CD8-positive, alpha-beta memory T cell (primary cell): ENCODE measurements around the gene BLM. TPM values are rescaled to one million over a fixed set of nuclear protein-coding genes. Genes with fewer than 3 reads are reported as not detected.

ENCODE experiments used
- CTCF ChIA-PET: fragments of 350-600 bp; sonication (Branson Sonifier 250); formaldehyde crosslinking; loops from one replicate; lab custom pipeline; 2021; ENCODE audit warnings: antibody characterized with exemption; lab: Charles Lee
- POLR2A ChIA-PET: fragments of 350-600 bp; sonication (Branson Sonifier 250); formaldehyde crosslinking; loops from one replicate; lab custom pipeline; 2021; ENCODE audit warnings: antibody characterized with exemption; lab: Charles Lee
- DNase-seq, 5 donors: peaks; one replicate each; pipeline versions ENCODE4 v3.0.0 to v3.0.0-alpha.2; 2020 to 2022; ENCODE audit warnings: mixed read lengths in 1 of 5
- H3K27ac ChIP-seq: one replicate; pipeline ENCODE4 v1.7.0; 2013; ENCODE audit warnings: low read depth, mild to moderate bottlenecking, low read length, moderate library complexity
- H3K27me3 ChIP-seq: 2 replicates; pipeline ENCODE4 v1.7.0; 2013; ENCODE audit warnings: low read length, mild to moderate bottlenecking; ENCODE audit not compliant: insufficient read depth, poor library complexity, severe bottlenecking
- H3K36me3 ChIP-seq: 2 replicates; pipeline ENCODE4 v1.7.0; 2013; ENCODE audit warnings: mild to moderate bottlenecking, low read length, moderate library complexity; ENCODE audit not compliant: insufficient read depth
- H3K4me1 ChIP-seq: 2 replicates; pipeline ENCODE4 v1.7.0; 2013; ENCODE audit warnings: mild to moderate bottlenecking, low read length, moderate library complexity; ENCODE audit not compliant: insufficient read depth
- H3K4me3 ChIP-seq: 2 replicates; pipeline ENCODE4 v1.7.0; 2013; ENCODE audit warnings: mild to moderate bottlenecking, low read length
- H3K9me3 ChIP-seq: 2 replicates; pipeline ENCODE4 v1.7.0; 2013; ENCODE audit warnings: mild to moderate bottlenecking, low read length
- H3K27ac Mint-ChIP-seq, 8 donors: one replicate each; pipeline ENCODE4 v1.8.0; 2020 to 2021; ENCODE audit warnings: mixed read lengths in 8 of 8, mild to moderate bottlenecking in 6 of 8, inconsistent platforms in 3 of 8, moderate library complexity in 3 of 8
- H3K27me3 Mint-ChIP-seq, 2 donors: one replicate each; pipeline ENCODE4 v1.8.0; 2020 to 2021; ENCODE audit warnings: mixed read lengths in 2 of 2, mild to moderate bottlenecking in 1 of 2, moderate library complexity in 1 of 2
- H3K36me3 Mint-ChIP-seq, 3 donors: one replicate each; pipeline ENCODE4 v1.8.0; 2020 to 2021; ENCODE audit warnings: mixed read lengths in 3 of 3, inconsistent platforms in 1 of 3, mild to moderate bottlenecking in 1 of 3
- H3K4me1 Mint-ChIP-seq, 3 donors: one replicate each; pipeline ENCODE4 v1.8.0; 2020 to 2021; ENCODE audit warnings: mixed read lengths in 3 of 3, inconsistent platforms in 1 of 3, mild to moderate bottlenecking in 1 of 3
- H3K4me3 Mint-ChIP-seq, 7 donors: one replicate each; pipeline ENCODE4 v1.8.0; 2020 to 2021; ENCODE audit warnings: mixed read lengths in 7 of 7, mild to moderate bottlenecking in 6 of 7, moderate library complexity in 4 of 7, inconsistent platforms in 2 of 7
- H3K9me3 Mint-ChIP-seq, 5 donors: one replicate each; pipeline ENCODE4 v1.8.0; 2020 to 2022; ENCODE audit warnings: mixed read lengths in 5 of 5, mild to moderate bottlenecking in 3 of 5, moderate library complexity in 2 of 5, inconsistent platforms in 1 of 5
- polyA plus RNA-seq: library from polyadenylated mRNA; unstranded; fragments of 300-500 nt; fragmentation: Illumina TruSeq; gene quantifications from one replicate; pipeline ENCODE4 v1.2.3, GENCODE V29; 2021
- total RNA-seq, 2 experiments: library from RNA; stranded (reverse); gene quantifications; one replicate each; pipeline ENCODE4 v1.2.3, GENCODE V29; 2021

BLM gene
- total and polyA plus RNA-seq, 3 experiments from 2014 or later, result 5.8 to 37.6 (median 37.0) TPM

- Histone ChIP-seq H3K9me3 (no peaks in the 10 kb centered on the region), H3K36me3 (no peaks in the 10 kb centered on the region), H3K27me3 (no peaks in the 10 kb centered on the region), H3K4me1 (no peaks in the 10 kb centered on the region), H3K27ac (no peak overlapping the region), H3K4me3 (no peak overlapping the region)
- Mint-ChIP-seq H3K27ac (no peak overlapping the region), H3K4me3 (no peak overlapping the region), H3K4me1 (peaks cover 0 to under 1% (median under 1%) of the 10 kb centered on the region in 3 donors), H3K36me3 (peaks cover 0 to 17% (median 4%) of the 10 kb centered on the region in 3 donors), H3K27me3 (no peaks in the 10 kb centered on the region), H3K9me3 (no peaks in the 10 kb centered on the region)
- no peak for DNase-seq
- CTCF ChIA-PET, result no interaction called here
- POLR2A ChIA-PET, result no interaction called here
Measured at GRCh38 chr15:90801803-90802202, 84.7 kb downstream of the BLM start.

GRCh38 chr15:90807074-90807785 is 90.1 kb downstream of the BLM start:
- Histone ChIP-seq H3K4me1 (no peaks in the 10 kb centered on the region), H3K9me3 (no peaks in the 10 kb centered on the region), H3K27ac (no peak overlapping the region), H3K4me3 (no peak overlapping the region), H3K27me3 (no peaks in the 10 kb centered on the region), H3K36me3 (no peaks in the 10 kb centered on the region)
- ChIA-PET POLR2A (no interaction called here), CTCF (interaction anchor here (1.3 to 1.7 kb wide), 2 partner anchors 16 to 79 kb away, joined by 3 to 7 read pairs; no protein-coding TSS in a partner anchor)
- Mint-ChIP-seq H3K9me3 (no peaks in the 10 kb centered on the region), H3K4me3 (no peak overlapping the region), H3K27ac (peak overlapping the region in 5 of 8 donors; percentile 54 to 89 (median 75)), H3K4me1 (peaks cover 4 to 17% (median 13%) of the 10 kb centered on the region in 3 donors), H3K36me3 (peaks cover 0 to 32% (median 5%) of the 10 kb centered on the region in 3 donors), H3K27me3 (no peaks in the 10 kb centered on the region)
- DNase-seq, result no peak

GRCh38 chr15:90807786-90808086 is 90.6 kb downstream of the BLM start:
- DNase-seq, result no peak
- no peaks in the 10 kb centered on the region for H3K9me3 Mint-ChIP-seq
- Histone ChIP-seq H3K27me3 (no peaks in the 10 kb centered on the region), H3K4me1 (no peaks in the 10 kb centered on the region), H3K27ac (no peak overlapping the region), H3K9me3 (no peaks in the 10 kb centered on the region), H3K36me3 (no peaks in the 10 kb centered on the region), H3K4me3 (no peak overlapping the region)
- peaks cover 0 to 34% (median 9%) of the 10 kb centered on the region in 3 donors for H3K36me3 Mint-ChIP-seq
- no peak overlapping the region for H3K4me3 Mint-ChIP-seq
- ChIA-PET POLR2A (interaction anchor here (1.0 kb wide), 1 partner anchor 10 kb away, joined by 3 read pairs; no protein-coding TSS in a partner anchor), CTCF (interaction anchor here (1.3 to 1.7 kb wide), 2 partner anchors 16 to 78 kb away, joined by 3 to 7 read pairs; no protein-coding TSS in a partner anchor)
- no peaks in the 10 kb centered on the region for H3K27me3 Mint-ChIP-seq
- H3K4me1 Mint-ChIP-seq, result peaks cover 4 to 22% (median 17%) of the 10 kb centered on the region in 3 donors
- H3K27ac Mint-ChIP-seq, result peak overlapping the region in 3 of 8 donors; percentile 1 to 89 (median 82)

- no peak overlapping the region for H3K27ac ChIP-seq
- Mint-ChIP-seq H3K4me1 (peaks cover 5 to 25% (median 23%) of the 10 kb centered on the region in 3 donors), H3K27ac (peak overlapping the region in 2 of 8 donors; percentile 3 to 50), H3K4me3 (no peak overlapping the region), H3K27me3 (no peaks in the 10 kb centered on the region), H3K36me3 (peaks cover 0 to 34% (median 13%) of the 10 kb centered on the region in 3 donors), H3K9me3 (no peaks in the 10 kb centered on the region)
- no peaks in the 10 kb centered on the region for H3K36me3 ChIP-seq
- ChIA-PET CTCF (no interaction called here), POLR2A (interaction anchor here (1.0 kb wide), 1 partner anchor 9 kb away, joined by 3 read pairs; no protein-coding TSS in a partner anchor)
- H3K4me3 ChIP-seq, result no peak overlapping the region
- no peaks in the 10 kb centered on the region for H3K27me3 ChIP-seq
- peaks cover 2% of the 10 kb centered on the region for H3K4me1 ChIP-seq
- no peaks in the 10 kb centered on the region for H3K9me3 ChIP-seq
- no peak for DNase-seq
Measured at GRCh38 chr15:90808517-90809235, 91.5 kb downstream of the BLM start.

GRCh38 chr15:90809536-90809935 is 92.4 kb downstream of the BLM start:
- peaks cover 9 to 33% (median 28%) of the 10 kb centered on the region in 3 donors for H3K4me1 Mint-ChIP-seq

GRCh38 chr15:90810354-90810753 is 93.2 kb downstream of the BLM start:
- Mint-ChIP-seq H3K27me3 (no peaks in the 10 kb centered on the region), H3K36me3 (peaks cover 0 to 30% (median 13%) of the 10 kb centered on the region in 3 donors), H3K27ac (peak overlapping the region in 1 of 8 donors; percentile 24), H3K4me1 (peaks cover 18 to 41% (median 36%) of the 10 kb centered on the region in 3 donors), H3K4me3 (no peak overlapping the region), H3K9me3 (no peaks in the 10 kb centered on the region)
- Histone ChIP-seq H3K4me1 (peaks cover 6% of the 10 kb centered on the region), H3K4me3 (no peak overlapping the region), H3K36me3 (no peaks in the 10 kb centered on the region), H3K27me3 (no peaks in the 10 kb centered on the region), H3K27ac (no peak overlapping the region), H3K9me3 (no peaks in the 10 kb centered on the region)
- ChIA-PET POLR2A (interaction anchor here (0.7 kb wide), 1 partner anchor 27 kb away, joined by 9 read pairs; no protein-coding TSS in a partner anchor), CTCF (no interaction called here)
- no peak for DNase-seq

More at GRCh38 chr15:90809536-90809935, 92.4 kb downstream of the BLM start:
- H3K9me3 Mint-ChIP-seq, result no peaks in the 10 kb centered on the region
- Histone ChIP-seq H3K27me3 (no peaks in the 10 kb centered on the region), H3K9me3 (no peaks in the 10 kb centered on the region), H3K4me3 (no peak overlapping the region), H3K27ac (no peak overlapping the region), H3K36me3 (no peaks in the 10 kb centered on the region), H3K4me1 (peaks cover 6% of the 10 kb centered on the region)
- peak overlapping the region in 2 of 8 donors; percentile 30 to 32 for H3K27ac Mint-ChIP-seq
- H3K4me3 Mint-ChIP-seq, result no peak overlapping the region
- CTCF ChIA-PET, result no interaction called here
- peaks cover 0 to 29% (median 13%) of the 10 kb centered on the region in 3 donors for H3K36me3 Mint-ChIP-seq
- H3K27me3 Mint-ChIP-seq, result no peaks in the 10 kb centered on the region
- no peak for DNase-seq
- POLR2A ChIA-PET, result no interaction called here

- Mint-ChIP-seq H3K27ac (peak overlapping the region in 2 of 8 donors; percentile 2 to 9), H3K4me3 (no peak overlapping the region), H3K27me3 (no peaks in the 10 kb centered on the region), H3K9me3 (no peaks in the 10 kb centered on the region), H3K4me1 (peaks cover 26 to 51% (median 42%) of the 10 kb centered on the region in 3 donors), H3K36me3 (peaks cover 0 to 30% (median 13%) of the 10 kb centered on the region in 3 donors)
- peaks cover 6% of the 10 kb centered on the region for H3K4me1 ChIP-seq
- no peaks in the 10 kb centered on the region for H3K27me3 ChIP-seq
- POLR2A ChIA-PET, result no interaction called here
- no peak overlapping the region for H3K27ac ChIP-seq
- CTCF ChIA-PET, result no interaction called here
- no peak for DNase-seq
- no peak overlapping the region for H3K4me3 ChIP-seq
- H3K36me3 ChIP-seq, result no peaks in the 10 kb centered on the region
- H3K9me3 ChIP-seq, result no peaks in the 10 kb centered on the region
Measured at GRCh38 chr15:90812171-90812957, 95.2 kb downstream of the BLM start.
